ENCODE results near the gene DENND6B. TPM values are rescaled to one million over a fixed set of nuclear protein-coding genes. Genes with fewer than 3 reads are reported as not detected.
"Not testable (repeated sequence)": the region's sequence is repeated elsewhere in the genome, so short reads cannot be mapped to it uniquely, and the experiment has no call there.

Gene DENND6B
- total RNA-seq, 1 donor from 2014 or later, result 2.2 TPM

DNA sequence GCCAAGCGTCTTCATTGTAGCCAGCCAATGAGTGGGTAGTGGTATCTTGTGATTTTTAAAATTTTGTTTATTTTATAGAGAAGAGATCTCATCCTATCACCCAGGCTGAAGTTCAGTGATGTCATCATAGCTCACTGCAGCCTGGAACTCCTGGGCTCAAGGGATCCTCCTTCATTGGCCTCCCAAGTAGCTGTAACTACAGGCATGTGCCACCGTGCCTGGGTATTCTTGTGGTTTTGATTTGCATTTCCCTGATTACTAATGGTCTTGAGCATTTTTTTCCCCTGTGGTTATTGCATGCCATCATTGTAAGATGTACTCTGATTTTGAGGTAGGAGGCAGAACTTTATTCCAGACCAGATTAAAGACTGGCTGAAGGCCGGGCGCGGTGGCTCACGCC is 2.4 kb upstream of the DENND6B start:
- intact Hi-C loops (cut with micrococcal nuclease), result loop anchor here (5.0 kb wide), 1 partner anchor 87 kb away; no protein-coding TSS in a partner anchor
- Mint-ChIP-seq H3K9me3 (no peaks in the 10 kb centered on the region), H3K4me3 (no peak overlapping the region), H3K27ac (no peak overlapping the region), H3K4me1 (ENCODE audit: low read depth) (peaks cover 7% of the 10 kb centered on the region), H3K27me3 (ENCODE audit: insufficient read depth) (peaks cover 23% of the 10 kb centered on the region), H3K36me3 (ENCODE audit: low read depth) (no peaks in the 10 kb centered on the region)
- DNase-seq (ENCODE audit: low spot score), result no peak

DNA sequence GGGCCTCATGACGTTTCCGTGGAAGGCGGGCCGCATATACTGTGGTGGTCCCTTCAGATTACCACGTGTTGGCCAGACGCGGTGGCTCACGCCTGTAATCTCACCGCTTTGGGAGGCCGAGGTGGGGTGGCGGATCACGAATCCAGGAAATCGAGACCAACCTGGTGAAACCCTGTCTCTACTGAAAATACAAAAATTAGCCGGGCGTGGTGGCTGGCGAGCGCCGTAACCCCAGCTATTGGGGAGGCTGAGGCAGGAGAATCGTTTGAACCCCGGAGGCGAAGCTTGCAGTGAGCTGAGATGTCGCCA is 853 bp upstream of the DENND6B start:
- DNase-seq (ENCODE audit: low spot score), result no peak
- H3K9me3 Mint-ChIP-seq, result no peaks in the 10 kb centered on the region
- intact Hi-C loops (cut with micrococcal nuclease), result loop anchor here (2.0 to 5.0 kb wide), 2 partner anchors 15 to 85 kb away; partner anchors contain the start of gene PPP6R2

DNA sequence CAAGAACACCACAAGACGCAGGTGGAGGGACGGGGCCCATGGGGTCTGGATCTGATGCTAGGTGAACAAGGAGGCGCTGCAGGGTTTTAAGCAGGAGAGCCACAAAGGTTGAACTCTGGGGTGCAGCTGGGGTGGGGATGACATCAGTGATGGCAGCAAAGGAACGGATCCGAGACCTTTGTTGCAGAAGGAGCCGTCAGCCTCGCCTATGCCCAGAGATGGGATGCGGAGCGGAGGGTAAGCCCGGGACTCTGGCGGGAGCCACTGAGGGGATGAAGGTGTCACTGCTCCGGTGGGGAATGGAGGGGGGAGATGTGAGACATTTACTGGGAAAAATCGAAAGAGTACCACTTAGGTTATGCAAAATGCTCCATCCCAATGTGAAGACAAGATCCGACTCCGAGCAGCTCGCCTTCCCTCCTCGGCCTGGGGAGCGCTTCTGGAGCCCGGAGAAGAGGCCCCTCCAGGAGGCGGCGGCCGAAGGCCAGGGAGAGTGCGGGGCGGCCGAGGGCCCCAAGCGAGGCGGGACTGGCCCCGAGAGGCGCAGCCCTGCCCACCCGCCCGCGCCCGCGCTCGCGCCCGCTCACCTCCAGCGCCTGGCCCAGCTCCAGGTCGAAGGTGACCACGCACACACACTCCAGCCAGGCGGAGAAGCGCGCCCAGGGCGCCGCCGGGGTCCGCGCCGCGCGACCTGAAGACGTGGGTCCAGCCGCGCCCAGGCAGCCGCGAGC is 422 bp downstream of the DENND6B start:
- intact Hi-C loops (cut with micrococcal nuclease), result loop anchor here (1.0 to 5.0 kb wide), 3 partner anchors 16 to 84 kb away; partner anchors contain the start of genes MAPK11 and PPP6R2
- H3K9me3 Mint-ChIP-seq, result no peaks in the 10 kb centered on the region
- H3K36me3 Mint-ChIP-seq (ENCODE audit: low read depth), result no peaks in the 10 kb centered on the region
- DNase-seq (ENCODE audit: low spot score), result no peak
- peak overlapping the region; percentile 86 for H3K4me3 Mint-ChIP-seq
- peak overlapping the region; percentile 72 for H3K27ac Mint-ChIP-seq
- H3K4me1 Mint-ChIP-seq (ENCODE audit: low read depth), result peaks cover 7% of the 10 kb centered on the region
- H3K27me3 Mint-ChIP-seq (ENCODE audit: insufficient read depth), result peaks cover 21% of the 10 kb centered on the region

More for the DNA sequence above, 853 bp upstream of the DENND6B start:
- H3K4me3 Mint-ChIP-seq, result peak overlapping the region; percentile 82
- H3K27me3 Mint-ChIP-seq (ENCODE audit: insufficient read depth), result peaks cover 24% of the 10 kb centered on the region
- H3K4me1 Mint-ChIP-seq (ENCODE audit: low read depth), result peaks cover 7% of the 10 kb centered on the region
- peak overlapping the region; percentile 78 for H3K27ac Mint-ChIP-seq
- no peaks in the 10 kb centered on the region for H3K36me3 Mint-ChIP-seq (ENCODE audit: low read depth)

DNA sequence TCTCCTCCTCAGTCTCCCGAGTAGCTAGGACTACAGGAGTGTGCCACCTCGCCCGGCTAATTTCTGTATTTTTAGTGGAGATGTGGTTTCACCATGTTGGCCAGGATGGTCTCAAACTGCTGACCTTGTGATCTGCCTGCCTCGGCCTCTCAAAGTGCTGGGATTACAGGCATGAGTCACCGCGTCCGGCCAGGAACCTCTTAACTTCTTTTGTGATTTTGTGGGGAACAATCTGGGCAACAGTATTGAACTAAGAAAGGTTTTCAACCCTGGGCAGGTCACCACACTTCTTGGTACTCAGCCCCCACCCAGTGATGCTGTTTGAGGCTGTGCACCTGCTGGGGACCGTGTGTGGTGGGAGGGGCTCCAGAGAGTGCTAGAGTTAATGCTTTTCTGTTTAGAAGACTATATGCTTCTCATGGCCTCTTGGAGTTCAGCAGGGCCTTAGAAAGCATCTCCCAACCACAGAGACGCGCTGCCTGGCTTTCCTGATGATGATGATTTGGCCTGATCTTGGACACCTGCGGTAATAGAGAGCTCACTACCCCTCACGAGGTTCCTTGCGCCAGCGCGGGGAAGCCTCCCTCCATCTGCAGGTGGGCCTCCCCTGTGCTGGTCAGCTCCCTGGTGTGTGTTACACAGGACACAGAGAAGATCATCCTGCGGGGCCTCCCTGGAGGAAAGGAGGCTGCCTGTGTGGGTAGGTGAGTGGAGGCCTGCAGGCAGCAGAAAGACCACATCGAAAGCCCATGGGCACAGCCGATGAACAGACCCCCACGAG is 1.2 kb downstream of the DENND6B start:
- peaks cover 15% of the 10 kb centered on the region for H3K27me3 Mint-ChIP-seq (ENCODE audit: insufficient read depth)
- peak overlapping the region; percentile 86 for H3K4me3 Mint-ChIP-seq
- no peaks in the 10 kb centered on the region for H3K36me3 Mint-ChIP-seq (ENCODE audit: low read depth)
- H3K9me3 Mint-ChIP-seq, result no peaks in the 10 kb centered on the region
- intact Hi-C loops (cut with micrococcal nuclease), result loop anchor here (1.0 to 5.0 kb wide), 3 partner anchors 17 to 83 kb away; partner anchors contain the start of genes MAPK11 and PPP6R2
- DNase-seq (ENCODE audit: low spot score), result no peak
- peaks cover 7% of the 10 kb centered on the region for H3K4me1 Mint-ChIP-seq (ENCODE audit: low read depth)
- H3K27ac Mint-ChIP-seq, result peak overlapping the region; percentile 72

DNA sequence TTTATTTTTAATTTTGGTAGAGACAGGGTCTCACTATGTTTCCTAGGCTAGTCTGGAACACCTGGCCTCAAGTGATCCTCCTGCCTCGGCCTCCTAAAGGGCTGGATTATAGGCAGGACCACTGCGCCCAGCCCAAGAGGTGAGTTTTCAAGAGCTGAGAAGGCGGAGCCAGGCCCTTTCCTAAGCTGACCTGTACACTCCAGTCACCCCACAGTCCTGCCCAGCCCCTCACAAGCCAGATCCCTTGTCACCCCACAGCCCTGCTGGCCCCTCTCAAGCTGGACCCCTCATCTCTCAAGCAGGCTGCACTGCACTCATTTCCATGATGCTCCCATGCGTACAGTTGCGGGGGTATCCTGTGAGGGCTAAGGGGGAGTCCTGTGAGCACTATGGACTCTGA is 2.9 kb downstream of the DENND6B start:
- Mint-ChIP-seq H3K36me3 (ENCODE audit: low read depth) (no peaks in the 10 kb centered on the region), H3K27ac (no peak overlapping the region), H3K27me3 (ENCODE audit: insufficient read depth) (peaks cover 17% of the 10 kb centered on the region), H3K4me3 (no peak overlapping the region), H3K4me1 (ENCODE audit: low read depth) (peaks cover 7% of the 10 kb centered on the region), H3K9me3 (no peaks in the 10 kb centered on the region)
- intact Hi-C loops (cut with micrococcal nuclease), result no loop called here
- DNase-seq (ENCODE audit: low spot score), result no peak

DNA sequence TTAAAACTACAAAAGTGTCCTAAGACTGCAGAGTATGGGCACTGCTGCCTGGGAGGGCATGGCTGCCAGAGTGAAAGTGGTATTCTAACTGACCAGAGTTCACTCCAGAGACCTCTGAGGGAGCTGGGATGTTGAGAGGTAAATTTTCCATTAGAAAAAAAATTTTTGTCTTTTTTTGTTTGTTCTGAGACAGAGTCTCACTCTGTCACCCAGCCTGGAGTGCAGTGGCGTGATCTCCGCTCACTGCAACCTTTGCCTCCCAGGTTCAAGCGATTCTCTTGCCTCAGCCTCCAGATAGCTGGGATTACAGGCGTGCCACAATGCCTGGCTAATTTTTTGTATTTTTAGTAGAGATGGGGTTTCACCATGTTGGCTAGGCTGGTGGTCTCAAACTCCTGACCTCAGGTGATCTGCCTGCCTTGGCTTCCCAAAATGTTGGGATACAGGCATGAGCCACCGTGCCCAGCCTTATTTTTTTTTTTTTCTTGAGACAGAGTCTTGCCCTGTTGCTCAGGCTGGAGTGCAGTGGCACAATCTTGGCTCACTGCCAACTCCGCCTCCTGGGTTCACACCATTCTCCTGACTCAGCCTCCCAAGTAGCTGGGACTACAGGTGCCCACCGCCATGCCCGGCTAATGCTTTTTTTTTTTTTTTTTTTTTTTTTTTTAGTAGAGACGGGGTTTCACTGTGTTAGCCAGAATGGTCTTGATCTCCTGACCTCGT is 4.3 kb downstream of the DENND6B start:
- peaks cover 17% of the 10 kb centered on the region for H3K27me3 Mint-ChIP-seq (ENCODE audit: insufficient read depth)
- H3K27ac Mint-ChIP-seq; H3K9me3 Mint-ChIP-seq; H3K36me3 Mint-ChIP-seq (ENCODE audit: low read depth); H3K4me1 Mint-ChIP-seq (ENCODE audit: low read depth); H3K4me3 Mint-ChIP-seq; DNase-seq (ENCODE audit: low spot score); intact Hi-C loops (cut with micrococcal nuclease): not testable (repeated sequence)

DNA sequence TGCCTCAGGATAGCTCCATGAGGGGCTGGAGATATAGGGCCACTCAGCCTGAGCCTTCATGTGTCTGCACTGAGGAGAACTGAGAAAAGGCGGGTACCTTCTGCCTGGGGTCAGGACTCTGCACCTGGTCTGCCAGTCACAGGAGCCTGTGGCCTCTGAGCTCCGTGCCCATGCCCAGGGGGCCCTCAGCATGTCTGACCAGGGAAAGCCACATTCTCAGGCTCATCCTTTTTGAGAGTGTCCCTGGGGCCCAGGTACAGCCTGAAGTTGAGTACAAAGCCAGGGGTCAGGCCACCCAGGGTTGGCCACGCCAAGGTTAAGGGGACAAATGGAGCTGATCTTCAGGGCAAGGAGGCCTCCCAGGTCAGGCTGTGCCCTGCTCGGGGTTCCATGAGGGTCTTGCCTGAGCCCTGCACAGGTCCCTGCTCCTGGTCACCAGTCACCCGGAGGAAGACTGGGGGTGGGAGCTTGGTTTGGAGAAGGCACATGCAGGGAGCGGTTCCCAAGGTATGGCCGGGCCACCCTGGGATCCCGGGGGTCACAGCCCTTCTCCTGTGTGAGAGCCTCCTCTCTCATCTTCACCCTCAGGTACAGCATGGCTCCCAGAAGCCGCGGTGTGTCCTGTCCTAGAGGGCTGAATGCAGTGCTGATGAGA is 6.0 kb downstream of the DENND6B start:
- intact Hi-C loops (cut with micrococcal nuclease), result no loop called here
- H3K27ac Mint-ChIP-seq, result no peak overlapping the region
- peaks cover 13% of the 10 kb centered on the region for H3K27me3 Mint-ChIP-seq (ENCODE audit: insufficient read depth)
- no peaks in the 10 kb centered on the region for H3K9me3 Mint-ChIP-seq
- DNase-seq (ENCODE audit: low spot score), result no peak
- H3K4me1 Mint-ChIP-seq (ENCODE audit: low read depth), result peaks cover 2% of the 10 kb centered on the region
- H3K4me3 Mint-ChIP-seq, result no peak overlapping the region
- H3K36me3 Mint-ChIP-seq (ENCODE audit: low read depth), result no peaks in the 10 kb centered on the region

DNA sequence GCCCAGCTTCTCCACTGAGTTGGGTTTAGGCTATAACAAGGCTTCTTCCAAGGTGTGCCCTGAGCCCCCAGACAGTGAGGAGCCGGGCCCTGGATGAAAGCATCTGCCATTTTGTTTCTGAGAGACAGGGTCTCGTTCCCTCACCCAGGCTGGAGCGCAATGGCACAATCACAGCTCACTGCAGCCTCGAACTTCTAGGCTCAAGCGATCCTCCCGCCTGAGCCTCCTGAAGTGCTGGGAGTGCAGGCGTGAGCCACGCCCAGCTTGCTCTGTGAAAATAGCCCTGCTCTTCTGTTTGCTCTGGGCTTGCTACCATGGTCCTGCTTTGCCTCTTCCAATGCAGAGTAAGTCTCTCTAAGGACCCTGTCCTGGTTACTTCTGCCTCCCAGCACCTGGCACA is 6.7 kb downstream of the DENND6B start:
- Mint-ChIP-seq H3K36me3 (ENCODE audit: low read depth) (no peaks in the 10 kb centered on the region), H3K9me3 (no peaks in the 10 kb centered on the region), H3K4me1 (ENCODE audit: low read depth) (no peaks in the 10 kb centered on the region)

DNA sequence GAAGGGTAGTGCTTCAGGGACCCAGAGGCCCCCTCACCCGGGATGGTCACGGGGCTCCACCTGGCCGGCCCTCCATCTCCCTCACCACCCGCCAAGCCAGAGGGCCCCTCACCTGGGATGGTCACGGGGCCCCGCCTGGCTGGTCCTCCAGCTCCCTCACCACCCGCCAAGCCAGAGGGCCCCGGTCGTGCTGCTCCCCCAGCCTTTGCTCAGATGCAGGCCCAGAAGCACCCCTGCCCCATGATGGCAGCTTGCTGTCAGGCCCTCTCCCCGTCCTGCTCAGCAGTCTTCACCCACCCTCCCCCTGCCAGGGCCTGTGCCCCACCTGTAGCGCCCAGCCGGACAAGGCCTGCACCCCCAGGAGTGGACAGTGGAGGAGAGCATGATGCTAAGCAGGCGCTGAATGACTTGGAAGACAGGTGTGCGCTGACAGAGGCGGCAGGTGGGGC is 7.3 kb downstream of the DENND6B start:
- Mint-ChIP-seq H3K4me1 (ENCODE audit: low read depth) (peaks cover 2% of the 10 kb centered on the region), H3K27ac (no peak overlapping the region), H3K27me3 (ENCODE audit: insufficient read depth) (peaks cover 6% of the 10 kb centered on the region), H3K36me3 (ENCODE audit: low read depth) (no peaks in the 10 kb centered on the region), H3K4me3 (no peak overlapping the region), H3K9me3 (no peaks in the 10 kb centered on the region)
- intact Hi-C loops (cut with micrococcal nuclease), result no loop called here
- DNase-seq (ENCODE audit: low spot score), result no peak

More for the DNA sequence above, 6.7 kb downstream of the DENND6B start:
- Mint-ChIP-seq H3K4me3 (no peak overlapping the region), H3K27ac (no peak overlapping the region), H3K27me3 (ENCODE audit: insufficient read depth) (peaks cover 11% of the 10 kb centered on the region)
- no peak for DNase-seq (ENCODE audit: low spot score)
- intact Hi-C loops (cut with micrococcal nuclease), result no loop called here

DNA sequence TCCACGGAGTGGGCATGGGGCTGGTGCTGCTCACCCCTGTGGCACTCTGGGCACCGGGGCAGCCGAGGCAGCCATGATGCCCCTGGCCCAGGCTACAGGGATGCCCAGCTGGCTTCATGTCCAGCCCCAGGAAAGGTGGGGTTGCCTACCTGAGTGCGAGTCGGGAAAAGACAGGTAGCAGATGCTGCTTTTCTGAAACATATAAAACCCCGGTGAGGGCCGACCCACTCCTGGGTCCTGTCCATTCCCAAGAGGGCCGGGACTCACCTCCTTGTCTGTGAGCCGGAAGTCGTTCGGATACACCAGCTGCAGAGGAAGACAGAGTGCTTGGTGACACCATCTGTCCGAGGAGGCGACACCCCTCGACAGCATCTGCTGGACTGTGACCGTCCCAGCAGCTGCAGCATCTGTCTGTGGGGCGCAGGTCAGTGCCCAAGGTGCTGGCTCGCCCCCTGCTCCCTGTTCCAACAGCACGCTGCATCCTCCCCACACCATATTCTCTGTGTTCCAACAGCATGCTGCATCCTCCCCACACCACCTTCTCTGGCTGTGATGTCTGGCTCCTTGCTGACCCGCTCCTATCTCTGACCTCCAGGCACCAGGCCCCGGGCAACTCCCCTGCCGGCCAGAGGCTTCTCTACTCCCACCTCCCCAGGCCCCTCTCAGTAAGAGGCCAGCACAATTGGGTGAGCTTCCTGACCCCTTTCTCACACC is 8.0 kb downstream of the DENND6B start:
- no peaks in the 10 kb centered on the region for H3K36me3 Mint-ChIP-seq (ENCODE audit: low read depth)
- H3K9me3 Mint-ChIP-seq, result no peaks in the 10 kb centered on the region
- intact Hi-C loops (cut with micrococcal nuclease), result no loop called here
- H3K4me3 Mint-ChIP-seq, result no peak overlapping the region
- H3K27ac Mint-ChIP-seq, result no peak overlapping the region
- DNase-seq (ENCODE audit: low spot score), result no peak
- peaks cover 8% of the 10 kb centered on the region for H3K4me1 Mint-ChIP-seq (ENCODE audit: low read depth)
- H3K27me3 Mint-ChIP-seq (ENCODE audit: insufficient read depth), result peaks cover 3% of the 10 kb centered on the region

DNA sequence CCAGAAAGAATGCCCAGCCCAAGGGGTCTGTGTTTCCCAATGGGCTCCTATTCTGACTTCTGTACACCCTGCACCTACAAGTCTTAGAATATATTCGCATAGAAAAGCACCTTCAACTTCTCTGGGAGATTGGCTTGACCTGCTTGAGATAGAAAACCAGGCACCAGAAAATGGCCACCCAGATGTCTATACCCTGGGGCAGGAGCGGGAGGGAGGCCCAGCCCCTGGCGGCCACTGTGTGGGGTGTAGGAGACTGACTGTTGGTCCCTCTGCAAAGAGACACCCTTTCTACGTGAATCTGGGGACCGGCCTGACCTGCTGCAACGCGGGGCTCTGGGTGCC is 8.5 kb downstream of the DENND6B start:
- H3K36me3 Mint-ChIP-seq (ENCODE audit: low read depth), result no peaks in the 10 kb centered on the region
- intact Hi-C loops (cut with micrococcal nuclease), result no loop called here
- no peak overlapping the region for H3K4me3 Mint-ChIP-seq
- peaks cover 2% of the 10 kb centered on the region for H3K27me3 Mint-ChIP-seq (ENCODE audit: insufficient read depth)
- H3K4me1 Mint-ChIP-seq (ENCODE audit: low read depth), result peaks cover 8% of the 10 kb centered on the region
- H3K9me3 Mint-ChIP-seq, result no peaks in the 10 kb centered on the region
- no peak for DNase-seq (ENCODE audit: low spot score)
- no peak overlapping the region for H3K27ac Mint-ChIP-seq

DNA sequence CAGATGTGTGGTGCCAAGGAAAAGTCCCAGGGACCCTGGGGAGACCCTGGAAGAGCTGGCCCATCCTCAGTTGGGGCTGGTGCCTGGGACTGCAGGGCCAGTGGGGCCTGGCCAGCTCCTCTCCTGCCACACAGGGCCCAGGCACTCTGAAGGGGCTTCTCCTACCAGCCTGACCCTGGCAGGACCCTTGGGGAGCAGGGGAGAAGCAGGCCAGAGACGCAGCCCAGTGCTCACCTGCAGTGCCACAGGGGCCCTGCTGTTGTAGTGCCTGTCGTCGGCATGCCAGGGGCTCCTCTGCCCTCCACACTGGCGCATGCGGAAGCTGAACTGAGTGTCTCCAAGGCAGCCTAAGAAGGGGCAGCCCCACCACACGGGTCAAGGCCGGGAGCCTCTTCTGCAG is 9.1 kb downstream of the DENND6B start:
- Mint-ChIP-seq H3K27ac (no peak overlapping the region), H3K4me1 (ENCODE audit: low read depth) (peaks cover 8% of the 10 kb centered on the region), H3K9me3 (no peaks in the 10 kb centered on the region), H3K36me3 (ENCODE audit: low read depth) (no peaks in the 10 kb centered on the region), H3K27me3 (ENCODE audit: insufficient read depth) (peaks cover 2% of the 10 kb centered on the region), H3K4me3 (no peak overlapping the region)
- intact Hi-C loops (cut with micrococcal nuclease), result no loop called here
- DNase-seq (ENCODE audit: low spot score), result no peak
